Activated CD8-positive, alpha-beta memory T cell treated with anti-CD3 and anti-CD28 coated beads, Interleukin-2, amount 10 ng/mL, durations not matched to agents 7 days and 5 days (primary cell): ENCODE data around the gene SMARCC1. TPM values are rescaled to one million over a fixed set of nuclear protein-coding genes. Genes with fewer than 3 reads are reported as not detected.

Experiments used
- ATAC-seq: fragments of 150-1000 bp; cut with Tn5 transposase; one replicate; pipeline ENCODE4 v1.10.0; 2021; ENCODE audit warnings: moderate library complexity
- CTCF ChIA-PET: fragments of 350-600 bp; sonication (Branson Sonifier 250); formaldehyde crosslinking; loops from one replicate; lab custom pipeline; 2021; ENCODE audit warnings: antibody characterized with exemption; lab: Charles Lee
- DNase-seq: peaks from one replicate; pipeline ENCODE4 v3.0.0-alpha.2; 2020
- H3K27ac Mint-ChIP-seq: one replicate; pipeline ENCODE4 v1.8.0; 2021; ENCODE audit warnings: mild to moderate bottlenecking, mixed read lengths
- H3K27me3 Mint-ChIP-seq: one replicate; pipeline ENCODE4 v1.8.0; 2021; ENCODE audit warnings: mixed read lengths
- H3K36me3 Mint-ChIP-seq: one replicate; pipeline ENCODE4 v1.8.0; 2021; ENCODE audit warnings: mild to moderate bottlenecking, mixed read lengths
- H3K4me1 Mint-ChIP-seq: one replicate; pipeline ENCODE4 v1.8.0; 2021; ENCODE audit warnings: mixed read lengths
- H3K4me3 Mint-ChIP-seq: one replicate; pipeline ENCODE4 v1.8.0; 2021; ENCODE audit warnings: mild to moderate bottlenecking, moderate library complexity, mixed read lengths
- H3K9me3 Mint-ChIP-seq: one replicate; pipeline ENCODE4 v1.8.0; 2022; ENCODE audit warnings: low read depth, mixed read lengths
- total RNA-seq, 2 experiments: library from RNA; stranded (reverse); gene quantifications; one replicate each; pipeline ENCODE4 v1.2.3, GENCODE V29; 2021

The SMARCC1 gene
- total RNA-seq, 2 experiments from 2014 or later = 84.3 to 111 TPM

- H3K4me1 Mint-ChIP-seq = no peaks in the 10 kb centered on the region
- peaks cover 17% of the 10 kb centered on the region for H3K36me3 Mint-ChIP-seq
- DNase-seq (no peak), ATAC-seq (no peak)
- CTCF ChIA-PET = no interaction called here
- H3K27me3 Mint-ChIP-seq = no peaks in the 10 kb centered on the region
- H3K9me3 Mint-ChIP-seq = no peaks in the 10 kb centered on the region
- H3K4me3 Mint-ChIP-seq = no peak overlapping the region
- H3K27ac Mint-ChIP-seq = no peak overlapping the region
Measured at GRCh38 chr3:47664519-47664918, 117.2 kb downstream of the SMARCC1 start.

DNA sequence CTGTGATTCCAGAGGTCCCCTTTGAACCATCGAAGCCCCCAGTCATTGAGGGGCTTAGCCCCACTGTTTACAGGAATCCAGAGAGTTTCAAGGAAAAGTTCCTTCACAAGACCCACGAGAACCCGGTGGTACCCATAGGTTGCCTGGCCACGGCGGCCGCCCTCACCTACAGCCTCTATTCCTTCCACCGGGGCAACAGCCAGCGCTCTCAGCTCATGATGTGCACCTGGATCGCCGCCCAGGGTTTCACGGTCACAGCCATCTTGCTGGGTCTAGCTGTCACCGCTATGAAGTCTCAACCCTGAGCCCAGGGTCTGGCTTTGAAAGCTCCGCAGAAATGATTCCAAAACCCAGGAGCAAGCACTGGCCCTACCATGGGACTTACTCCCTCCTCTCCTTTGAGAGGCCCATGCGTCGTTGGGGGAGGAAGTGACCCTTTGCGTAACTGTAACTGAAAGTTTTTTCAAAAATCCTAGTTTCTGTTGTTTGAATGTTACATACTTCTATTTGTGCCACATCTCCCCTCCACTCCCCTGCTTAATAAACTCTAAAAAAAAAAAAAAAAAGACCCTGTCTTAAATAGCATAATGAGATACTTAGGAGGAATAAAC lies 118.0 kb downstream of the SMARCC1 start:
- peaks cover 18% of the 10 kb centered on the region for H3K36me3 Mint-ChIP-seq
- H3K4me1 Mint-ChIP-seq = no peaks in the 10 kb centered on the region
- H3K4me3 Mint-ChIP-seq = no peak overlapping the region
- no peak overlapping the region for H3K27ac Mint-ChIP-seq
- no peaks in the 10 kb centered on the region for H3K27me3 Mint-ChIP-seq
- DNase-seq (no peak), ATAC-seq (no peak)
- CTCF ChIA-PET = interaction anchor here (1.7 kb wide), 1 partner anchor 12 kb away, joined by 5 read pairs; no protein-coding TSS in a partner anchor
- H3K9me3 Mint-ChIP-seq = no peaks in the 10 kb centered on the region

- Mint-ChIP-seq H3K36me3 (peaks cover 41% of the 10 kb centered on the region), H3K9me3 (no peaks in the 10 kb centered on the region), H3K27ac (peak overlapping the region; percentile 19), H3K27me3 (no peaks in the 10 kb centered on the region), H3K4me3 (no peak overlapping the region), H3K4me1 (no peaks in the 10 kb centered on the region)
- CTCF ChIA-PET = no interaction called here
- DNase-seq (no peak), ATAC-seq (no peak)
Measured at GRCh38 chr3:47661121-47661752, 120.5 kb downstream of the SMARCC1 start.

DNA sequence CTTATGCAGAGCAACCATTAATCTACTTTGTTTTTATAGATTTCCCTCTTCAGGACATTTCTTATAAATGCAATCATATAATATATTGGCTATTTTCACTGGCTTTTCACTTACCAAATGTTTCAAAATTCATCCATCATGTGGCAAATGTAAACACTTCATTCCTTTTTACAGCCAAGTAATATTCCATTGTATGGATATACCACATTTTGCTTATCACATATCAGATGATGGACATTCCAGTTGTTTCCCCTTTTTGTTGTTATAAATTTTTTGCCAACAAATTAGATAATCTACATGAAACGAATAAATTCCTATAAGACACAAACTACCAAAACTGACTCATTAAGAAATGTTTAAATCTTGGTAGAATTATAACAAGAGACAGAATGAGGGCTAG lies 123.2 kb downstream of the SMARCC1 start:
- CTCF ChIA-PET = no interaction called here
- DNase-seq (no peak), ATAC-seq (no peak)
- Mint-ChIP-seq H3K27me3 (no peaks in the 10 kb centered on the region), H3K36me3 (peaks cover 42% of the 10 kb centered on the region), H3K4me3 (no peak overlapping the region), H3K4me1 (no peaks in the 10 kb centered on the region), H3K9me3 (no peaks in the 10 kb centered on the region), H3K27ac (no peak overlapping the region)

DNA sequence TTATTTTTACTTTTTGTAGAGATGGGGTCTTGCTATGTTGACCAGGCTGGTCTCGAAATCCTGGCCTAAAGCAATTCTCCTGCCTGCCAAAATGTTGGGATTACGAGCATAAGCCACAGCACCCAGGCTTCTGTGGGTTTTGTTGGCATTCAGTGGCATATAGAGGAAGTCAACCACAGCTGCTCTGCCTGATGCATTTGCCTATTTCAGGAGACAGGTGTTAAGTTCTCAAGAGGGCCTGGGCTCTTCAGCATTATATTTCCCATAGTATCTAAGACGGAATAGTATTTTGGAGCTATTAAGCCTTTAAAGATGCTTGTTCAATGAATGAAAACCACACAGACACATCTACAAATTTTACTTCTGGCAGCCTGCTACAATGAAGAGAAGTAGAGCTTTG lies 129.6 kb downstream of the SMARCC1 start:
- DNase-seq (no peak), ATAC-seq (no peak)
- Mint-ChIP-seq H3K4me1 (no peaks in the 10 kb centered on the region), H3K9me3 (no peaks in the 10 kb centered on the region), H3K4me3 (no peak overlapping the region), H3K27me3 (no peaks in the 10 kb centered on the region), H3K36me3 (peaks cover 21% of the 10 kb centered on the region), H3K27ac (no peak overlapping the region)
- CTCF ChIA-PET = interaction anchor here (1.1 kb wide), 1 partner anchor 11 kb away, joined by 5 read pairs; no protein-coding TSS in a partner anchor

GRCh38 chr3:47650294-47650693 lies 131.4 kb downstream of the SMARCC1 start:
- Mint-ChIP-seq H3K4me3 (no peak overlapping the region), H3K4me1 (no peaks in the 10 kb centered on the region), H3K9me3 (no peaks in the 10 kb centered on the region), H3K27ac (no peak overlapping the region), H3K27me3 (no peaks in the 10 kb centered on the region), H3K36me3 (peaks cover 12% of the 10 kb centered on the region)
- ATAC-seq (no peak), DNase-seq (no peak)
- CTCF ChIA-PET = interaction anchor here (0.9 kb wide), 1 partner anchor 229 kb away, joined by 3 read pairs; no protein-coding TSS in a partner anchor

DNA sequence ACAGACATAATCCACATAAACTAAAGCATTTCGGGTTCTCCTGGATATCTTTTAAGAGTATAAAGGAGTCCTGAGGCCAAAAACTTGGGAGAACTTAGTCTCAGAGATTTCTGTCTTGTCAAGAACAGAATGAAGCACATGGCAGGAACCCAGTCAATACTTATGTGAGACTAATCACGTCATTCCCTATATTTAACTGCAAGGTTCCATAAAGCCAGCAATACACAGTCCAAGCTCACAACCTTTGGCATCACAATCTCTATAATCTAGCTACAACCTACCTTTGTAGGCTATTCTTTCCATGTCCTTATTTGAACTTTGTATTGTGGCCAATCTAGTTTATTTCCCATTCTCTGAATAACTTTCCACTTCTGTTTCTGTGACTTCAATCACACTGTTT lies 134.1 kb downstream of the SMARCC1 start:
- Mint-ChIP-seq H3K36me3 (peaks cover 11% of the 10 kb centered on the region), H3K9me3 (no peaks in the 10 kb centered on the region), H3K4me1 (no peaks in the 10 kb centered on the region), H3K4me3 (no peak overlapping the region), H3K27ac (no peak overlapping the region), H3K27me3 (no peaks in the 10 kb centered on the region)
- no peak for ATAC-seq
- DNase-seq = no peak
- CTCF ChIA-PET = no interaction called here

DNA sequence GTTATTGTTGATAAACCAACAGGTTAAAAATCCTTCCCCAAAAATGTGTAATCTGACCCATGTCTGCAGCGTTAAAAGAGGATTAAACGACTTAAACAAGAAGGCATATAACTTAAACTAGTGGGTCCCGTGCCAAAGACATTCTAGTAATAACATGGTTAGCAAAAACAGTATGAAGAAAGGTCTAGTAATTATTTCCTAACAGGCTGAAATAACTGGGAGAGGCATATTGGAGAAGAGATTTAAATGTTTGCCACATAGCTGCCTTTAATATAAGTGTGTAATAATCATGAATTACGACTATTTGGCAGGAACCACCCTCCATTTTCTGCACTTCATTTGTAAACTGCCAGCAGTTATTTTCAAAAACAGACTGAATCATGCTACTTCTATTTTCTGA lies 135.3 kb downstream of the SMARCC1 start:
- ATAC-seq = no peak
- CTCF ChIA-PET = no interaction called here

GRCh38 chr3:47645551-47645950 lies 136.1 kb downstream of the SMARCC1 start:
- Mint-ChIP-seq H3K4me3 (no peak overlapping the region), H3K36me3 (peaks cover 9% of the 10 kb centered on the region), H3K27ac (no peak overlapping the region), H3K9me3 (no peaks in the 10 kb centered on the region), H3K4me1 (no peaks in the 10 kb centered on the region), H3K27me3 (no peaks in the 10 kb centered on the region)
- no peak for ATAC-seq
- no peak for DNase-seq
- CTCF ChIA-PET = no interaction called here

More for the DNA sequence above, 135.3 kb downstream of the SMARCC1 start:
- H3K9me3 Mint-ChIP-seq = no peaks in the 10 kb centered on the region
- no peaks in the 10 kb centered on the region for H3K4me1 Mint-ChIP-seq
- H3K27me3 Mint-ChIP-seq = no peaks in the 10 kb centered on the region
- peaks cover 11% of the 10 kb centered on the region for H3K36me3 Mint-ChIP-seq
- no peak overlapping the region for H3K27ac Mint-ChIP-seq
- no peak for DNase-seq
- H3K4me3 Mint-ChIP-seq = no peak overlapping the region

DNA sequence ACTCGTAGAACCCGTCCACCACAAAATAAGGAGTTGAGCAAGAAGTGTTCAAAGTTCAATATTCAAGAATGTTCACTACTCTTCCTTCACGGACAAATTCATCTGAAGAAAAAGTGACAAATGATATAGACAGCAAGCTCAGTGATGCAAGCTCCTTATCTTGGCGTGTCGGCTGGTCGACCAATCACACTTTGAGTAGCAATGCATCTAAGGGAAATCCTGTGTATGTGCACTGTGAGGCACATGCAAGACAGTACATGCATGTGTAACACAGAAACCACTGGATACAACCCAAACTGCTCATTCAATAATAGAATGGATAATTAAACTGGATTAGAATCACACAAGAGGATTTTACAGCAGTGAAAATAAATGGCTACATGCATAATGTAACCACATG lies 138.6 kb downstream of the SMARCC1 start:
- CTCF ChIA-PET = interaction anchor here (0.8 kb wide), 1 partner anchor 9 kb away, joined by 3 read pairs; no protein-coding TSS in a partner anchor
- H3K27me3 Mint-ChIP-seq = no peaks in the 10 kb centered on the region
- H3K9me3 Mint-ChIP-seq = no peaks in the 10 kb centered on the region
- no peak overlapping the region for H3K4me3 Mint-ChIP-seq
- H3K4me1 Mint-ChIP-seq = no peaks in the 10 kb centered on the region
- no peak for DNase-seq
- peak overlapping the region; percentile 33 for H3K27ac Mint-ChIP-seq
- peaks cover 11% of the 10 kb centered on the region for H3K36me3 Mint-ChIP-seq
- ATAC-seq = no peak

GRCh38 chr3:47641739-47642138 lies 140.0 kb downstream of the SMARCC1 start:
- CTCF ChIA-PET = interaction anchor here (0.6 kb wide), 1 partner anchor 10 kb away, joined by 3 read pairs; no protein-coding TSS in a partner anchor
- Mint-ChIP-seq H3K27me3 (no peaks in the 10 kb centered on the region), H3K4me3 (no peak overlapping the region), H3K9me3 (no peaks in the 10 kb centered on the region), H3K4me1 (peaks cover 2% of the 10 kb centered on the region), H3K27ac (no peak overlapping the region), H3K36me3 (peaks cover 13% of the 10 kb centered on the region)
- ATAC-seq (no peak), DNase-seq (no peak)

GRCh38 chr3:47636921-47637320 lies 144.8 kb downstream of the SMARCC1 start:
- H3K4me3 Mint-ChIP-seq = no peak overlapping the region
- ATAC-seq (no peak), DNase-seq (no peak)
- CTCF ChIA-PET = no interaction called here
- H3K36me3 Mint-ChIP-seq = peaks cover 29% of the 10 kb centered on the region
- H3K4me1 Mint-ChIP-seq = peaks cover 9% of the 10 kb centered on the region
- no peaks in the 10 kb centered on the region for H3K27me3 Mint-ChIP-seq
- H3K27ac Mint-ChIP-seq = no peak overlapping the region
- no peaks in the 10 kb centered on the region for H3K9me3 Mint-ChIP-seq

- Mint-ChIP-seq H3K9me3 (no peaks in the 10 kb centered on the region), H3K4me1 (peaks cover 9% of the 10 kb centered on the region), H3K36me3 (peaks cover 29% of the 10 kb centered on the region), H3K27me3 (no peaks in the 10 kb centered on the region), H3K27ac (no peak overlapping the region), H3K4me3 (no peak overlapping the region)
- CTCF ChIA-PET = no interaction called here
- no peak for ATAC-seq
- DNase-seq = no peak
Measured at GRCh38 chr3:47636225-47636624, 145.5 kb downstream of the SMARCC1 start.

DNA sequence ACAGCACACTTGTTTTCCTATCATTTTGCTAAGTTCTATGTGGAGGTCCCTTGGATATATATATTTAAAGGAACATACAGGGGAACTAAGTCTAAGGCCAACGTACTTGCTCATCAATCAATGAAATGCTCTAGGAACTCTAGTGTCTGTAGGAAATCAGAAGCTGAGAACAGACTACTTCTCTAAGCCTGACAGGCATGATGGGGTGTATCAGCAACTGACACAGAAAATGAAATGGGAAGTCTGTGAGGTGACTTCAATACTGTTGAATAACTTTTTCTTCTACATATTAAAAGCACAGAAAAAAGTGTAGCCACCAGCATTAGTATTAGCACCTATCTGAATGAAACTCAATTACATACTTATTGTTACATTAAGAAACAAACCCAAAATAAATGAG lies 146.2 kb downstream of the SMARCC1 start:
- peaks cover 31% of the 10 kb centered on the region for H3K36me3 Mint-ChIP-seq
- CTCF ChIA-PET = no interaction called here
- ATAC-seq = no peak
- H3K27me3 Mint-ChIP-seq = no peaks in the 10 kb centered on the region
- H3K9me3 Mint-ChIP-seq = no peaks in the 10 kb centered on the region
- peaks cover 9% of the 10 kb centered on the region for H3K4me1 Mint-ChIP-seq
- no peak overlapping the region for H3K4me3 Mint-ChIP-seq
- H3K27ac Mint-ChIP-seq = no peak overlapping the region
- DNase-seq = no peak
